ENCODE measurements around the gene SLC49A4.

DNA sequence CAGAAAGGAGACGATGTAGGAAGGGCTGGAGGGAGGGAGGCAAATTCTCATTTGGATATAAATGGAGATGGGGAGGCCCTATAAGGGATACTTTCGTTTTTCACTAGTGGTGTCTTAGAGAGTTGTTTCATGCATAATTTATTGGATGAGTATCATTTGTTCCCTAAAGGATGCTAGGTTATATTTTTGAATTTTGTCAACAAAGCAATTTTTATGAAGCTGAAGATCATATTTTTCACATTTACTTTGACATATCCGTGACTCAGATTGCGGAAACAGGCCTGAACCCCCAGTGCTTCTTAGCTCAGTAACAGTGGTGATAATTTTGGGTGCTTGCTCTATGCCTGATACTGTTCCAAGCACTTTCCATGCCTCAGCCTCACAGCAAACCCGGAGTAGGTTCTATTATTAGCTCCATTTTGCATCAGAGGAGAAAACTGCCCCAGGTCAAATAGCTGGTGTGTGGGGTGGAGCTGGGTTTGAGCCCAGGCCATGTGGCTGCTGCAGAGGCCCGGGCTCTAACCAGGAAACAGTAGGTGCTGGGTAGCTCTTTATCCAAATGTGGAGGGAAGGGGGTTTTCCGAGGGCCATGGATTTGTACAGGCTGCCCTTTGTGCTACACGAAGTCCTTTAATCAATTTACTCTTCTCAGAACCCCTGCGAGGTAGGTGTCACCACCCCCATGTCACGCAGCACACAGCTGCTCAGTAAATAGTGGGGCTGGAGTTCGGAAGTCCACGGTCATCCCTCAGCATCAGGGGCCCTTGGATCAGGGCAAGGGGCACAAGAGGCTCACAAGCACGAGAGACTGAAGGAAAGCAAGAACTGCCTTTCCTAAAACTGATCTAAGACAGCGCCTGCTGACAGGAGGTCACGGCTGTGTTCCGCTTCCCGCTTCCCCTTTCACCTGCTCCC, 99.1 kb downstream of the SLC49A4 start:
- TF ChIP-seq GATA3 (IDR thresholded peaks at IDR 0.05; ENCODE audit: low read depth, low read length), result no peak
- no peak for TF ChIP-seq GATA2 (IDR thresholded peaks at IDR 0.05; ENCODE audit: low read depth, low read length)

All from SH-SY5Y (cell line).